HepG2 (cell line): ENCODE data around the gene SLC28A3. TPM values are rescaled to one million over a fixed set of nuclear protein-coding genes. Genes with fewer than 3 reads are reported as not detected.

Experiments used
- ATAC-seq: fragments of 200-7000 bp; cut with Tn5 transposase; 3 replicates; pipeline ENCODE4 v1.9.1; 2020; ENCODE audit warnings: mild to moderate bottlenecking, moderate library complexity
- BruUV-seq: library from RNA; stranded (reverse); fragments of 400-500 nt; replicated peaks from 2 replicates; lab custom pipeline; 2021; lab: Mats Ljungman, UMichigan
- CTCF ChIA-PET: fragments of 300-600 bp; formaldehyde crosslinking; extraction: SDS; loops from one replicate; lab custom pipeline; 2021; ENCODE audit warnings: low total read pairs, inconsistent platforms, low intra/inter-chr PET ratio; lab: Yijun Ruan, JAX
- POLR2A ChIA-PET: fragments of 350-600 bp; sonication (Branson Sonifier 250); formaldehyde crosslinking; loops from one replicate; lab custom pipeline; 2020; ENCODE audit warnings: antibody characterized with exemption, inconsistent platforms; lab: Yijun Ruan, JAX
- DNase-seq: peaks from one replicate; pipeline ENCODE4 v3.0.0-alpha.2; 2015; ENCODE audit warnings: low spot score
- FAIRE-seq: peaks from 3 replicates; lab custom pipeline; 2011; peaks lifted over from hg19 to GRCh38; lab: Jason Lieb, UNC
- H2AFZ ChIP-seq: one replicate; pipeline ENCODE4 v1.6.1; 2011; ENCODE audit warnings: low read length, inconsistent platforms
- H3K27ac ChIP-seq: fragments of 300-600 bp; 3 replicates; pipeline ENCODE4 v1.8.0; 2011; ENCODE audit warnings: mixed run types, mild to moderate bottlenecking, mixed read lengths, low read length, inconsistent platforms; ENCODE audit not compliant: insufficient read depth; ENCODE audit errors: extremely low read length
- H3K27me3 ChIP-seq, 2 experiments: fragments of 200-600 bp in 1 of 2; 2 replicates in 1 of 2; 3 replicates in 1 of 2; pipeline versions ENCODE4 v1.6.0 to v1.8.0; 2011; ENCODE audit warnings: low read length in 2 of 2, mild to moderate bottlenecking in 2 of 2, moderate library complexity in 2 of 2, inconsistent platforms in 1 of 2; ENCODE audit not compliant: insufficient read depth in 2 of 2, control insufficient read depth in 1 of 2
- H3K36me3 ChIP-seq, 2 experiments: fragments of 200-600 bp in 1 of 2; replicated peaks in 1 of 2; 2 replicates in 1 of 2; 3 replicates in 1 of 2; pipeline versions ENCODE4 v1.5.1 to v1.8.0; 2011; ENCODE audit warnings: low read length in 2 of 2, inconsistent platforms in 1 of 2; ENCODE audit not compliant: insufficient read depth in 2 of 2, control insufficient read depth in 1 of 2
- H3K4me1 ChIP-seq: 2 replicates; pipeline ENCODE4 v1.5.1; 2012; ENCODE audit warnings: low read length, inconsistent platforms; ENCODE audit not compliant: insufficient read depth
- H3K4me2 ChIP-seq: 2 replicates; pipeline ENCODE4 v1.6.0; 2011; ENCODE audit warnings: low read depth, low read length, inconsistent platforms
- H3K4me3 ChIP-seq, 3 experiments: fragments of 200-600 bp in 1 of 3; sonication (generic), shearing (Covaris generic) in 1 of 3; replicated peaks in 1 of 3; 2 replicates each; pipeline ENCODE4 v1.5.1; 2011 to 2016; ENCODE audit warnings: low read length in 3 of 3, inconsistent platforms in 2 of 3, low read depth in 2 of 3, mild to moderate bottlenecking in 2 of 3, control low read depth in 1 of 3, mixed read lengths in 1 of 3; ENCODE audit not compliant: insufficient read depth in 1 of 3
- H3K79me2 ChIP-seq: one replicate; pipeline ENCODE4 v1.6.1; 2011; ENCODE audit warnings: low read length, inconsistent platforms; ENCODE audit not compliant: insufficient read depth
- H3K9ac ChIP-seq: 2 replicates; pipeline ENCODE4 v1.6.0; 2011; ENCODE audit warnings: mild to moderate bottlenecking, low read depth, low read length, inconsistent platforms; ENCODE audit not compliant: insufficient read depth
- H3K9me3 ChIP-seq: 2 replicates; pipeline ENCODE4 v1.5.1; 2012; ENCODE audit warnings: mild to moderate bottlenecking, low read length
- H4K20me1 ChIP-seq: 2 replicates; pipeline ENCODE4 v1.6.0; 2011; ENCODE audit warnings: inconsistent platforms, mild to moderate bottlenecking, low read length, moderate library complexity; ENCODE audit not compliant: insufficient read depth
- CAMTA2 ChIP-seq: sonication (generic); formaldehyde crosslinking; IDR thresholded peaks from 2 replicates; pipeline ENCODE4 v1.4.0; 2020; ENCODE audit warnings: mild to moderate bottlenecking, missing genetic modification reagents, borderline replicate concordance
- HOXA3 ChIP-seq: sonication (generic); formaldehyde crosslinking; IDR thresholded peaks from 2 replicates; pipeline ENCODE4 v1.5.0; 2020; ENCODE audit warnings: missing genetic modification reagents
- JUN ChIP-seq: sonication (generic); formaldehyde crosslinking; IDR thresholded peaks from 2 replicates; pipeline ENCODE4 v1.4.0; 2020; ENCODE audit warnings: mild to moderate bottlenecking, missing genetic modification reagents
- KLF15 ChIP-seq: sonication (generic); formaldehyde crosslinking; IDR thresholded peaks from 2 replicates; pipeline ENCODE4 v1.8.1; 2023; ENCODE audit warnings: borderline replicate concordance, mild to moderate bottlenecking, inconsistent platforms, missing genetic modification reagents, mixed read lengths
- MIXL1 ChIP-seq: IDR thresholded peaks from 2 replicates; pipeline ENCODE4 v1.6.1; 2016
- RAD51 ChIP-seq: fragments of 450-650 bp; IDR thresholded peaks from 2 replicates; pipeline ENCODE4 v1.6.1; 2016; ENCODE audit warnings: borderline replicate concordance
- REST ChIP-seq, 2 experiments: IDR thresholded peaks; 2 replicates each; pipeline ENCODE4 v1.6.1; 2011 to 2012; ENCODE audit warnings: low read length in 2 of 2, borderline replicate concordance in 1 of 2, low read depth in 1 of 2, mild to moderate bottlenecking in 1 of 2, moderate library complexity in 1 of 2
- REXO4 ChIP-seq: sonication (generic); formaldehyde crosslinking; IDR thresholded peaks from 2 replicates; pipeline ENCODE4 v1.8.0; 2022; ENCODE audit warnings: missing genetic modification reagents, mild to moderate bottlenecking, borderline replicate concordance
- SETDB1 ChIP-seq: sonication (generic); formaldehyde crosslinking; IDR thresholded peaks from 2 replicates; pipeline ENCODE4 v1.5.1; 2020; ENCODE audit warnings: missing genetic modification reagents, mild to moderate bottlenecking, borderline replicate concordance
- SNRNP70 ChIP-seq: fragments of 200-400 bp; formaldehyde crosslinking; IDR thresholded peaks from 2 replicates; pipeline ENCODE4 v1.6.1; 2017; ENCODE audit warnings: mild to moderate bottlenecking, low read depth, low read length, moderate library complexity
- SOX5 ChIP-seq: IDR thresholded peaks from 2 replicates; pipeline ENCODE4 v1.6.1; 2016; ENCODE audit warnings: borderline replicate concordance
- ZHX1 ChIP-seq: sonication (generic); formaldehyde crosslinking; IDR thresholded peaks from 2 replicates; pipeline ENCODE4 v1.8.1; 2022; ENCODE audit warnings: low read depth, mild to moderate bottlenecking, missing genetic modification reagents
- ZNF235 ChIP-seq: sonication (generic); formaldehyde crosslinking; IDR thresholded peaks from 2 replicates; pipeline ENCODE4 v1.8.1; 2023; ENCODE audit warnings: mild to moderate bottlenecking, missing genetic modification reagents, borderline replicate concordance
- ZNF274 ChIP-seq: sonication (generic); formaldehyde crosslinking; IDR thresholded peaks from 2 replicates; pipeline ENCODE4 v1.5.1; 2020; ENCODE audit warnings: mild to moderate bottlenecking, missing genetic modification reagents
- ZNF468 ChIP-seq: sonication (generic); formaldehyde crosslinking; IDR thresholded peaks from 2 replicates; pipeline ENCODE4 v1.8.0; 2022; ENCODE audit warnings: mild to moderate bottlenecking, moderate library complexity, missing genetic modification reagents
- ZNF761 ChIP-seq: sonication (generic); formaldehyde crosslinking; conservative IDR thresholded peaks from 2 replicates; pipeline ENCODE4 v1.4.0; 2020; ENCODE audit warnings: mild to moderate bottlenecking, missing genetic modification reagents
- ZNF780A ChIP-seq: sonication (generic); formaldehyde crosslinking; IDR thresholded peaks from 2 replicates; pipeline ENCODE4 v1.8.0; 2022; ENCODE audit warnings: mild to moderate bottlenecking, missing genetic modification reagents, moderate library complexity
- ZNF800 ChIP-seq: sonication (generic); formaldehyde crosslinking; IDR thresholded peaks from 2 replicates; pipeline ENCODE4 v1.4.0; 2020; ENCODE audit warnings: missing genetic modification reagents
- ZNF878 ChIP-seq: sonication (generic); formaldehyde crosslinking; IDR thresholded peaks from 2 replicates; pipeline ENCODE4 v1.8.1; 2023; ENCODE audit warnings: mild to moderate bottlenecking, missing genetic modification reagents, moderate library complexity
- WGBS: methylation state at CpG from one replicate; pipeline ENCODE4 v1.1.6; 2017; ENCODE audit warnings: low lambda C conversion rate; 5-methylcytosine and 5-hydroxymethylcytosine counted together
- in situ Hi-C: cut with HindIII; loops from 2 replicates; pipeline ENCODE4 v1.10.0; 2017; ENCODE audit warnings: low pct_unique_long_range_greater_than_20kb; ENCODE audit not compliant: extremely low pct_ligation_motif_present
- intact Hi-C: fragments of 100-400 bp; cut with micrococcal nuclease; formaldehyde crosslinking; loops from one replicate; pipeline ENCODE4 v1.10.0; 2022; ENCODE audit not compliant: unreplicated experiment
- polyA plus RNA-seq, 8 experiments: library from polyadenylated mRNA; depleted of rRNA in 3 of 8; stranded (reverse) in 7 of 8; unstranded in 1 of 8; fragments of >200 nt; fragmentation: Illumina TruSeq in 4 of 8; extraction: Trizol in 4 of 8; gene quantifications; 2 replicates each; pipeline versions ENCODE4 v1.2.1 to v1.2.3, GENCODE V29; 2011 to 2016; ENCODE audit warnings: low read depth in 4 of 8, missing spikeins in 1 of 8, mixed read lengths in 1 of 8; ENCODE audit not compliant: insufficient read depth in 1 of 8
- total RNA-seq, 5 experiments: library from RNA; depleted of rRNA; stranded (reverse); fragments of >200 nt; fragmentation: Illumina TruSeq; extraction: Trizol; gene quantifications; 2 replicates each; pipeline ENCODE4 v1.2.3, GENCODE V29; 2016; ENCODE audit warnings: low read depth in 1 of 5

Gene SLC28A3
- total and polyA plus RNA-seq, 2 of the 13 experiments (the other 11 are each of a cell fraction or from before 2014, with no cell fraction given) = not detected

GRCh38 chr9:84327184-84327583, 13.4 kb downstream of the SLC28A3 start:
- Histone ChIP-seq H3K4me1 (no peaks in the 10 kb centered on the region), H2AFZ (no peak overlapping the region), H4K20me1 (no peaks in the 10 kb centered on the region), H3K9ac (no peak overlapping the region), H3K27me3 (peaks cover 0 to 3% of the 10 kb centered on the region in 2 experiments; a peak in 1 of 5 replicates), H3K4me3 (no peak overlapping the region), H3K4me2 (no peak overlapping the region), H3K27ac (no peak overlapping the region), H3K9me3 (no peaks in the 10 kb centered on the region), H3K36me3 (no peaks in the 10 kb centered on the region), H3K79me2 (no peaks in the 10 kb centered on the region)
- no peak for FAIRE-seq
- ATAC-seq = no peak
- DNase-seq = no peak
- in situ Hi-C loops (no loop called here), intact Hi-C loops (no loop called here)
- POLR2A ChIA-PET = no interaction called here
- BruUV-seq = no TSS peak
- CTCF ChIA-PET = no interaction called here
- 1% methylated on average over 3 of the region's 3 CpGs for WGBS
- TF ChIP-seq ZNF800 (CRISPR knock-in tag) = no peak
- TF ChIP-seq MIXL1 = no peak
- no peak for TF ChIP-seq ZNF761
- no peak for TF ChIP-seq SNRNP70
- no peak for TF ChIP-seq REST (IDR thresholded peaks at IDR 0.05; ENCODE audit: borderline replicate concordance in 1 of 2, low read depth in 1 of 2, low read length in 2 of 2)
- TF ChIP-seq REXO4 (CRISPR knock-in tag) = no peak
- no peak for TF ChIP-seq ZNF235
- no peak for TF ChIP-seq ZNF878 (CRISPR knock-in tag)
- TF ChIP-seq CAMTA2 (CRISPR knock-in tag) = no peak
- no peak for TF ChIP-seq SETDB1 (CRISPR knock-in tag)
- TF ChIP-seq ZNF780A (CRISPR knock-in tag) = no peak
- TF ChIP-seq JUN (CRISPR knock-in tag) = no peak
- TF ChIP-seq ZNF274 (CRISPR knock-in tag) = no peak
- TF ChIP-seq KLF15 (CRISPR knock-in tag) = no peak
- no peak for TF ChIP-seq ZHX1 (CRISPR knock-in tag)
- TF ChIP-seq SOX5 = no peak
- TF ChIP-seq ZNF468 (CRISPR knock-in tag) = no peak
- no peak for TF ChIP-seq RAD51
- TF ChIP-seq HOXA3 (CRISPR knock-in tag) = no peak
